Epithelial cell of esophagus (primary cell): ENCODE data around the gene ARHGEF28.

Experiments used
- DNase-seq: peaks from one replicate; pipeline ENCODE4 v3.0.0; 2010; ENCODE audit warnings: low read depth
- H3K4me3 ChIP-seq: 2 replicates; pipeline ENCODE4 v1.5.1; 2011; ENCODE audit warnings: mild to moderate bottlenecking, low read length, control low read depth
- TF ChIP-seq, protein P1 (sequence below): IDR thresholded peaks from 2 replicates; pipeline ENCODE4 v1.5.1; 2011; ENCODE audit warnings: low read depth, mild to moderate bottlenecking, low read length, control low read depth, inconsistent platforms; ENCODE audit not compliant: insufficient read depth; ENCODE audit errors: missing control alignments

ARHGEF28 gene

DNA sequence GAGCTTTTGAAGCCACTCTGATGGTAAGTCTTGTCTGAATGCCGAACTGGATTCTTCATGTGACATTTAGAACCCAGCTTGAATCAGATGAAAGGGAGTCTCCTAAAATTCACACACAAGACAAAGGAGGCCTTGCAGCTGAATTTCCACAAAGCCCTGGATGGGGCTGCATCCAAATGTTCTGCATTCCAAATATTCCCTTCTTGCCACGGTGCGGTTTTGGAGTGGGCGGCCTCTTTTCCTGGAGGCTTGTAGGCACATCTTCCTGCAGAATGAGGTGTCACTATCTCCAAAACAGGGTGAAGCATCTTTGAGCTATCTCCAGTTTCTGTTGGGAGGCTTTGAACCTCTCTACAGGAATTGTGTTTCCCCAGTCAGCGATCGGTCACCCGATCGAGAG, 342.7 kb downstream of the ARHGEF28 start:
- H3K4me3 ChIP-seq, result no peak overlapping the region
- no peak for DNase-seq
- TF ChIP-seq, protein P1, sequence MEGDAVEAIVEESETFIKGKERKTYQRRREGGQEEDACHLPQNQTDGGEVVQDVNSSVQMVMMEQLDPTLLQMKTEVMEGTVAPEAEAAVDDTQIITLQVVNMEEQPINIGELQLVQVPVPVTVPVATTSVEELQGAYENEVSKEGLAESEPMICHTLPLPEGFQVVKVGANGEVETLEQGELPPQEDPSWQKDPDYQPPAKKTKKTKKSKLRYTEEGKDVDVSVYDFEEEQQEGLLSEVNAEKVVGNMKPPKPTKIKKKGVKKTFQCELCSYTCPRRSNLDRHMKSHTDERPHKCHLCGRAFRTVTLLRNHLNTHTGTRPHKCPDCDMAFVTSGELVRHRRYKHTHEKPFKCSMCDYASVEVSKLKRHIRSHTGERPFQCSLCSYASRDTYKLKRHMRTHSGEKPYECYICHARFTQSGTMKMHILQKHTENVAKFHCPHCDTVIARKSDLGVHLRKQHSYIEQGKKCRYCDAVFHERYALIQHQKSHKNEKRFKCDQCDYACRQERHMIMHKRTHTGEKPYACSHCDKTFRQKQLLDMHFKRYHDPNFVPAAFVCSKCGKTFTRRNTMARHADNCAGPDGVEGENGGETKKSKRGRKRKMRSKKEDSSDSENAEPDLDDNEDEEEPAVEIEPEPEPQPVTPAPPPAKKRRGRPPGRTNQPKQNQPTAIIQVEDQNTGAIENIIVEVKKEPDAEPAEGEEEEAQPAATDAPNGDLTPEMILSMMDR, result no peak

DNA sequence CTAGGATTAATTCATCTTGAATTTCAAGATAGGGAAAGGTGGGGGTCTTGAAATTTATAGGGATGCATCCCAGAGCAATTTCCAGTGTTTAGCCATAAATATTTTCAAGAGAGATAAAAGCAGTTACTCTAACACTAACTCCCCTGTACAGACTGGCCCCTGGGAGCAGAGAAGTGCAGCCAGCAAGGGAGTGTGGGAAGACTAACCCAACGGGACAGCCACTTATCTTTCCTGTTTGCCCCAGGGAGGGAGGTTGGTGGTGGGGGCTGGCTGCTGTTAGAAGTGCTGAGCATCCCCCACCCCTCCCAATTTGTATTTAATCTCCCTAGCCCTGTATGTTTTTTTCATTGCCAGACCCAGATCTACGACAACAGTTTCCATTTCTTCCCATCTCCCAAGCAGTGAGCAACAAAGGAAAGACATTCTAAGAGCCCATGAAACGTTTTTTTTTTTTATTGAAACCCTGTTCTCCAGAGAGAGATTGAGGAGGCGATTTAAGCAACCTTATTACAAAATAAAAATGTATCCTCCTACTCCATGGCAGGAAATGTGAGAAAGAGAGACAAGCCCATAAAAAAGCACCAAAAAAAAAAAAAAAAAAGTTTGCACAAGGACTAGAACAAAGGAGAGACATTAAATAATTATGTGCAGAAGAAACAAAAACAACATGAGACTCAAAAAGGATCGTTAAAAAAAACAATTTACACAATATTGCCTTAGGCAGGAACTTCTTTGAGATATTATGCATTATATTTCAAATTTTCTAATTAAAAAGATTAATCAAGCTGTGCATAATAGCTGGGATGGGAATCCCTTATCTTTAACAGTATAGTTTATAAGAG, 343.4 kb downstream of the ARHGEF28 start:
- TF ChIP-seq, protein P1, result no peak
- no peak overlapping the region for H3K4me3 ChIP-seq
- DNase-seq, result no peak

DNA sequence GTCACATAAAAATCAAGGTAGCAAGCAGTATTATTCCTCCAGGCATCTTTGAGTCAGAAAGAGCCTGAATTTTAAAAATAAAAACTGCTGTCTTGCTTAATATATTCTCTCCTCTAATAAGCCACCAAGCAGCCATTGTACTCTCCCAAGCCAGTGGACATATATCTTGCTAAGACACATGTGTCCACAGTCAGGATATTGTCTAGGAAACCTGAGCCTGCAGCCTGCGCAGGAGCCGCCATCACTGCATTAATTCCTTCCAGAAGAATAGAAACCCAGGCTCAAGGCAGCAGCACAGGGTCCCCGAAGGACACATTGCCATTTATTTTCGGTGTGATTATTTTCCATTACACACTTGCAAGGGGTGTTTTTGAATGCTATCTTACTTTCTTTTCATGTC, 345.3 kb downstream of the ARHGEF28 start:
- no peak overlapping the region for H3K4me3 ChIP-seq
- TF ChIP-seq, protein P1, result no peak
- no peak for DNase-seq

DNA sequence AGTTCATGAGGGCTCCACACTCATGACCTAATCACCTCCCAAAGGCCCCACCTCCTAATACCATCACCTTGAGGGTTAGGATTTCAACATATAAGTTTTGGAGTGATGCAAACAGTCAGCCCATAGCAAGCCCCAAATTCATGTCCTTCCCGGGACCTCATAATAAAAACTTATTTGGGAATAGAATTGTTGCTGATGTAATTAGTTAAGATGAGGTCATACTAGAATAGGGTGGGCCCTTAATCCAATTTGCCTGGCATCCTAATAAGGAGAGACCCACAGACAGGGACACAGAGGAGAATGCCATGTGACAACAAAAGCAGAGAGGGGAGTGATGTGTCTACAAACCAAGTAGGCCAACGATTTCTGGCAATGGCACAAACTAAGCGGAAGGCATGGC, 347.1 kb downstream of the ARHGEF28 start:
- DNase-seq, result no peak
- no peak overlapping the region for H3K4me3 ChIP-seq
- TF ChIP-seq, protein P1, result no peak

DNA sequence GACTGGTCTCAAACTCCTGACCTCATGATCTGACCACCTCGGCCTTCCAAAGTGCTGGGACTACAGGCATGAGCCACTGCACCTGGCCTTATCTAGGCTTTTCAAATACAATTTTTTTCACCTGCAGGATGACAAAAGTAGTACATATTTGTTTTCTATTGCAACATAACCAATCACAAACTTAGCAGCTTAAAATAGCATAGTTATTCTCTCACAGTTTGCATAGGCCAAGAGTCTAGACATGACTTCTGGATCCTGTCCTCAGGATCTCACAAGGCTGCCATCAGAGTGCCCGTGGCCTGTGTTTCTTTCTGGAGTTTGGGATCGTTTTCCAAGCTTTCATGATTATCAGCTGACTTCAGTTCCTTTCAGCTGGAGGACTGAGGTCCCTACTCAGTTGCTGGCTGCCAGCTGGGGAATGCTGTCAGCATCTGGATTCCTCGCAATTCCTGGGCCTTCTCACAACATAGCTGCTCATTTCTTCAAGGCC, 348.9 kb downstream of the ARHGEF28 start:
- TF ChIP-seq, protein P1, result peak; percentile 16
- DNase-seq, result peak; percentile 75
- no peak overlapping the region for H3K4me3 ChIP-seq

DNA sequence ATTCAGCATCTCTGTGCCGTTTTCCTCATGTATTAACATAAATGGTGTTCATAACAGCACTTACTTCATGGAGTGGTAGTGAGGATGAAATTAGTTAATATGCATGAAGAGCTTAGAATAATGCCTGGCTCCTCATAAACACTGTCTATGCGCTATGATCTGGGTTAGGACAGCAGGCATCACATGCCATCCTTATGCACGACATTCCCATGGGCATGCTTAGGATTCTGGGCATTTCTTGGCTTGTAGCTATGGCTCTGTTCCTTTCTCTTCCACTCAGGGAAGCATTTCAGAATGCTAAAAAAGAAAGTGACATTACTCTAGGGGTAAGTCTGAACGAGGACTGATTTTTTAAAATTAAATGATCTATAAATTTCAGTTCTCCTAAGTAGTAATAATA, 349.8 kb downstream of the ARHGEF28 start:
- no peak overlapping the region for H3K4me3 ChIP-seq
- DNase-seq, result no peak
- TF ChIP-seq, protein P1, result no peak

DNA sequence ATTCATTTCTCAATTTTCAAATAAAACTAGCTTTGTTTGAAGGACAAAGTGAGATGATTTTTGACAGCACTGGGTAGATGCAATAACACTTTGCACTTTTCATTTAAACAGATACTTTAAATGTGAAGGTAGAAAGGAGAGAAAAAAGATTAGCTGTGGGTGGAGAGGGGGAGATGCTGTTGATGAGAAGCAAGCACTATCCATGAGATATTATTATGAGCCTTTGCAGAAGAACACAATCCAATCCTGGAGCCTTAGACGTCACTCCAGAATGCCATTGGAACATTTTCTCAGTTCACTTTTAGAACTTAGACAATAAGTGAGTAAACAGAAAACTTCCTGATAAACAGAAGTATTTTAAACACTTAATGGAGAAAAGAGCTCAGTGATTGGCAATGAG, 351.1 kb downstream of the ARHGEF28 start:
- TF ChIP-seq, protein P1, result no peak

More for the DNA sequence above, 351.1 kb downstream of the ARHGEF28 start:
- H3K4me3 ChIP-seq, result no peak overlapping the region
- DNase-seq, result no peak
